NCI-H1694 (cell line): ENCODE measurements around the gene ABAT.
A peak's percentile ranks its signal among the peaks of the same experiment; 100 is the strongest.
"Not testable (repeated sequence)": the region's sequence is repeated elsewhere in the genome, so short reads cannot be mapped to it uniquely, and the experiment has no call there.

Experiments
- DNase-seq: peaks from one replicate; lab custom pipeline; 2025; lab: John Stamatoyannopoulos, UW

ABAT gene

GRCh38 chr16:8785408-8785807 lies 111.0 kb downstream of the ABAT start:
- no peak for DNase-seq

- not testable (repeated sequence) for DNase-seq
Observed at GRCh38 chr16:8786316-8786715, 111.9 kb downstream of the ABAT start.

DNA sequence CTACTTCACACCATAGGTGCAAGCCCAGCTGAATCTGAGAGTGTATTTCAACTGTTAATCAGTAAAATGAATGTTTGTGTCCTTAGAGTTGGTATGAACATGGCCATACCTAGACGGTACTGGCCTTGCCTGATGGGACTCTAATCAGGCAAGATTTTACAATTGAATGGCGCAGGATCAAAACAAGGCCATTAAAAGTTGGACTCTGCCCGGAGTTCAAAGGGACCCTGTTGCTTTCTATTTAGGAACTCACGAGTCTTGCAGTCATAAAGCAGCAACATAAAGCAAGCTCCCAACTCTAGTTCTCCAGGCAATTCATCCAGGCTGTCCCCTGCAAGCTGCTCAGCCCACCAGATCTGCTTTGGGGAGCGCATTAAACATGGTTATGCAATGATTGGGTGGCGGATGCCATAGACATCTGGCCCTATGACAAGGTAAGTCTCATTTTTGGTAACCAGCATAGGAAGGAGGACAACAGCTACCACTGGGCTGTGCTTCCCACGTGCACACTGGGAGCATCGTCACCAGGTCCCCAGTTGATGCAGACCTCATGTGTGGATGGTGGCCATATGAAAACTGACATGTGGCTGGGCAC lies 114.3 kb downstream of the ABAT start:
- no peak for DNase-seq

GRCh38 chr16:8795091-8795490 lies 120.7 kb downstream of the ABAT start:
- no peak for DNase-seq

- no peak for DNase-seq
Observed at GRCh38 chr16:8795818-8796217, 121.4 kb downstream of the ABAT start.

- no peak for DNase-seq
Observed at GRCh38 chr16:8796469-8797363, 122.3 kb downstream of the ABAT start.

GRCh38 chr16:8797364-8798173 lies 123.2 kb downstream of the ABAT start, which contains the start of the genes PMM2 and TMEM186:
TSS of gene PMM2 (plus strand) at chr16:8797839. CDS start at chr16:8797883, 44 bp downstream.
TSS of gene TMEM186 (minus strand) at chr16:8797639. CDS start at chr16:8797614, 25 bp downstream.
- peak; percentile 88 for DNase-seq

DNA sequence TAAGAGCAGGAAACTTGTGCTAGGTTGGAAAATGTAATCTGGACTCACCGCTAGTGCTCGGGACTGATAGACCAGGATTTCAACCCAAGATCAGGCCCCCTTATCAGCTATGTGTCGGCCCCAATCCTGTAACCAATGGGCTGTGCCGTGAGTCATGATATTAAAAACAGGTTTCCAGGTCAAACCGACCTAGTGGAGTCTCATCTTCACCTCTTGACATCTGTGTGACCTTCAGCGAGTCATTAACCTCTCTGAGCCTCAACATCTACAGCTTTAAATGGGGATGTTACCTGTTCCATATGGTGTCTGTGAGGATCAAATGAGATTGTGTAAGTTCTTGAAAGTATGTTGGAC lies 123.7 kb downstream of the ABAT start:
- DNase-seq: no peak

DNA sequence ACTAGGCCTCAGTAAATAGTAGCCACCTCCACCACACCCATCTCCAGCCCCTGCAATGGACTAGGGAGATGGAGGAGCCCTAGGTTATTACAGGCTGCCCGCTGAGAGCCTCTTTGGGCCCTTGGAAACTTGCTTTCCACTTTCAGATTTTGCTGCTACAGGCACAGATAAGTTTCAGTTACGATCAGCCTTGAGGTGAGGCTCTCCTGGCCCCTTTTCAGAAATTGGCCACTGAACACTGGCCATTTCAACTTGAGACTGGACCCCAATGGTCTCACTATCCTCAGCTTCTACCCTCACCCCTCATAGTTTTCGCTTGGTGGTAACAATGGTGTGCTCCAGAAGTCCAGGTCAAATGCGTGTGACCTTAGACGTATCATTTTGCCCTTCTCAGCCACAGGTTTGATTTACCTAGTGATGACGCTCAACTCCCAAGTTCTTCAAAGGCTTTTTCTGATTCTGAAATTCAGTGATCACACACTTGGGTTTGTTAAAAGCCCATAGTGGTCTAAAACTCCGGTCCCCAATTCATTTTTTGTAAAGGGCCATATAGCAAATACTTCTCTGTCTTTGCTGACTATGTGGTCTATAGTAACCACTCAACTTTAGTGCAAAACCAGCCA lies 124.2 kb downstream of the ABAT start:
- DNase-seq: no peak

GRCh38 chr16:8801701-8802100 lies 127.3 kb downstream of the ABAT start:
- no peak for DNase-seq

- not testable (repeated sequence) for DNase-seq
Observed at GRCh38 chr16:8803733-8804132, 129.3 kb downstream of the ABAT start.

- DNase-seq: no peak
Observed at GRCh38 chr16:8804313-8804712, 129.9 kb downstream of the ABAT start.

GRCh38 chr16:8806272-8806983 lies 132.0 kb downstream of the ABAT start:
- no peak for DNase-seq

- DNase-seq: no peak
Observed at GRCh38 chr16:8807189-8807588, 132.8 kb downstream of the ABAT start.

DNA sequence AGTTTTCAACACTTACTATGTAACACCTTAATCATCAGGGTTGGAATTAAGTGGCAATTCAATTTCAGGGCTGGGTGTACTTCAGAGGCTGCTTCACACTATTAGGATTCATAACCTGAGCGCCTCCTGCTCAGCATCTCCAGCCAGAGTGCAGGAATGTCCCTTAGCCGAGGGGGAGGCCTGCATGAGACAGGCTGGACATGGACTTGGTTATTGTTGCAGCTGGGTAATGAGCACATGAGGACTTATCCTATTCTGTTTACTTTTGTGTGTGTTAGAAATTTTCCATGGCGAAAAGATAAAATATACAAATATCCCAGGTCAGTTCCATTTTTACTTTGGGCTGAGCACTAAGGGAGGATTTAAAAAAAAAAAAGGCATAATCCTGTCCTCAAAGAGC lies 133.6 kb downstream of the ABAT start:
- DNase-seq: no peak

GRCh38 chr16:8808613-8809353 lies 134.4 kb downstream of the ABAT start:
- no peak for DNase-seq

- DNase-seq: no peak
Observed at GRCh38 chr16:8812162-8812843, 137.9 kb downstream of the ABAT start.

DNA sequence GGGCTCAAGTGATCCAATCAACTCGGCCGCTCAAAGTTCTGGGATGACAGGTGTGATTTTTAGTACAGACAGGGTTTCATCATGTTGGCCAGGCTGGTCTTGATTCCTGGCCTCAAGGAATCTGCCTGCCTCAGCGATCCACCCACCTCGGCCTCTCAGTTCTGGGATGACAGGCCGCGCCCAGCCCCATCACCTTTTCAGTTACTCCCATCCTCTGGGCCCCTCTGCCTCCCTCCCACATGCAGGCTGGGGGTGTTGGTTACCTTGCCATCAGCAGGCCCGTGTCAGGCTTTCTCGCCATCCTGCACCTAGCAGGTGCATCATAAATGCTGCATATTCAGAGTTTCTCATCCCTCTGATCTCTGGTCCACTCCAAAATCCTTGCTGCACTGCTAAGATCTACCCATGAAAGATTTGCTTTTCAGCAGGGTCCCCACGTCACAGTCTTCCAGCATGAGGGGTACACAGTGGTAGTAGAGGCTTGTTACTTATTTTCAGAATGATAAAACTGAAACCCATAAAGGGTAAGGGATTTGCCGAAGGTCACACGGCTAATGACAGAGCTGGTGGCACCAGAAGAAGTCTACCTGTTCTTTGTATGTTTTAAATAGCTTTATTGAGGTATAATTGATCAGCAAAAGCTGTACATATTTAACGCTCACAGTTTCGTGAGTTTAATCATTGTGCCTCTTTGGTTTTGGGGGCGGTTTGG lies 139.8 kb downstream of the ABAT start:
- no peak for DNase-seq

- DNase-seq: no peak
Observed at GRCh38 chr16:8816967-8817655, 142.7 kb downstream of the ABAT start.
